Stimulated activated CD4-positive, alpha-beta T cell treated with anti-CD3 and anti-CD28 coated beads, Interleukin-2, amount 100 ng/mL, for 48 hours (primary cell): ENCODE results near the gene VDAC1.
"Not testable (repeated sequence)": the region's sequence is repeated elsewhere in the genome, so short reads cannot be mapped to it uniquely, and the experiment has no call there.

Source experiments
- DNase-seq, 2 donors: peaks; one replicate each; pipeline ENCODE4 v3.0.0-alpha.2; 2020

Gene VDAC1

DNA sequence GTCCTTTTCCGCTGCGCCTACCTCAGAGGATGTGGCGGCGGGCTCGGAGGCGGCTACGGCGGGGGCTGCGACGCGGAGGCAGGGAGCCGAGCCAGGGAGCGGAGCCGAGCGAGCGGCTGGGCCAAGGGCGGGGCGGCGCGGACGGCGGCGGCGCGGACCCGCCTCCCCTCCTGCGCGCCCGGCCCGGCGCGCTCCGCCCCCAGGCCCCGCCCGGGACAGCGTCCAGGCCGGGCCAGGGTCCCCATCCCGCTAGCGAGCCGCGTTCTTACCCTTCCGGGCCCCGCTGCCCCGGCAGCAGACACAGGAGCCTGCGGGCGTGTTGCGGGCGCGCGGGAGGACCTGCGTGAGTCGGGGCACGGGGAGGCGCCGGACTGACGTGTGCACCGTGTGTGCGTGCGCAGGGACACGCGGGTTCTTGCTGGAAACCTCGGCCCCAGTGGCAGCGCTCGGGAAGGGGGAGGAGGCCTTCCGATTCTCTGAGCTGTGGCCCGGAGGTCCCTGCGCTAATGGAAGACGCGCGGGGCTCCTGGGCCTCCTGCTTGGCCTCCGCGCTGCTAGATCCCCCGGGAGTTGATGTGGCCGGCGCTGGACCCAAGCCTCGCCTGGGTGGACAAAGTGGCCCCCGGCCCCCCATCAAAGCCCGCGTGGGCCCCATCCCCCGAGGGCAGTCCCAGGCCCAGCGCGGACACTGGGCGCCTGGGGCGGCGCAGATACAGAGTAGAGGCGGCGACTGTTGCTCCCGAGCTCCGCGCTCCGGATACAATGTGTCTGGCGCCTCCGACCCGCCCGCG is at the start of gene VDAC1:
Gene VDAC1, minus strand, starts transcription at position 350 of the 791 bp plus-strand sequence. CDS start 11,963 bp downstream, outside the sequence.
- DNase-seq, result peak; percentile 69 to 71

- no peak for DNase-seq
Observed at GRCh38 chr5:134053840-134054338, 49.1 kb upstream of the VDAC1 start.

DNA sequence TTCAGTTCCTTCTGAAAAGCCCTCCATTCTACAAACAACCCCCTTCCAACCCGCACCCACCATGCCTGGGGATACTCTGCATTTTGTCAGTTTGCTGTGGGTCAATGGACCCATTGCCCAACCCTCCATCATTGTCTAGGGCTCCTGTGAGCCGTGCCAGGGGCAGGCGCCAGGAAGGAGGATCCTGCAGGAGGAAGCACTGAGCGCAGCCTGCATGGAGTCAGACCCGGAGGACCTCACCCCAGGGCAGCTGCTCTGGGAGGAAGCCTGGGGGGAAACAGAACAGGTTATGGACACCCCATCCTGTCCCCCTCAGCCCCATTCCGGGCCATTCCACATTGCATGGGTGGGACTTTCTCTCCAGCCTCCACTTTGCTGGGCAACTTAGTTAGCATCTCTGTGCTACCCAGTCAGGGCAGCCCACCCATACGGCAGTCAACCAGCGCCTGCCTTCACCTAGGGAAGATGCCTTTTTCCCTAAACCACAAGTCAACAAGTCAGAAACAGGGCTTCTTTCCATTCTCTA is 48.6 kb upstream of the VDAC1 start:
- DNase-seq, result no peak

DNA sequence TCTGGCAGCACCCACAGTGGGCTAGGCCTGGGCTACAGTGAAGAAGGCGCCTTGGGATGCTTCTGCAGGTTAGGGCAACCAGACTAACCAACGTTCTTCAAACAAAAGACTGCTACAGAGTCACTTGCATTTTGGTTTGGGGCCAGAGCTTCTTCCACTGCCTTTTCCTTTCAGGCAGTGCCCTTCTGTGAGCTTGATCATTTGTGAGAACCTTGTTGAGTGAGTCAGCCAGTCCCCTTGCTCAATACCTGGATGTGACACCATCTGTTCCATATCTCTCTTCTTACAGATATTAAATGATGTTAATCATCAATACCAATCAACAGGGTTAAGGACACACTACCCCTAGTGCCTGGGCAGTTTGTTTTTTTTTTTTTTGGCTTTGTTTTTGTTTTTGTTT is 46.5 kb upstream of the VDAC1 start:
- DNase-seq, result no peak

GRCh38 chr5:134048864-134049263 is 44.1 kb upstream of the VDAC1 start:
- no peak for DNase-seq

DNA sequence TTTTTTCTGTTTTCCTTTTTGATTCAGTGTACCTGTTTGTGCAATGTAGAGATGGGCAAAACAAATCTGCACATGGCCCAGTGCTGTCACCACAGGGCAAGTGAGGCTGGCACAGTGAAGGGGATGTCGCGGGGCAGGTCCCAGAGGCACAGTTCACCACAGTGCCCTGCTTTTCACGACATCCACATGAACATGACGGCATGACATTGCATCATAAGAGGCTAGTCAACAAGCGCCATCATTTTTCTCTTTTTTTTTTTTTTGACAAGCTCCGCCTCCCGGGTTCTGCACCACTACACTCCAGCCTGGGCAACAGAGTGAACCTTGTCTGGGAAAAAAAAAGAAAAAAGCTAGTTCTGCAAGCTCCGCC is 42.9 kb upstream of the VDAC1 start:
- DNase-seq, result no peak

DNA sequence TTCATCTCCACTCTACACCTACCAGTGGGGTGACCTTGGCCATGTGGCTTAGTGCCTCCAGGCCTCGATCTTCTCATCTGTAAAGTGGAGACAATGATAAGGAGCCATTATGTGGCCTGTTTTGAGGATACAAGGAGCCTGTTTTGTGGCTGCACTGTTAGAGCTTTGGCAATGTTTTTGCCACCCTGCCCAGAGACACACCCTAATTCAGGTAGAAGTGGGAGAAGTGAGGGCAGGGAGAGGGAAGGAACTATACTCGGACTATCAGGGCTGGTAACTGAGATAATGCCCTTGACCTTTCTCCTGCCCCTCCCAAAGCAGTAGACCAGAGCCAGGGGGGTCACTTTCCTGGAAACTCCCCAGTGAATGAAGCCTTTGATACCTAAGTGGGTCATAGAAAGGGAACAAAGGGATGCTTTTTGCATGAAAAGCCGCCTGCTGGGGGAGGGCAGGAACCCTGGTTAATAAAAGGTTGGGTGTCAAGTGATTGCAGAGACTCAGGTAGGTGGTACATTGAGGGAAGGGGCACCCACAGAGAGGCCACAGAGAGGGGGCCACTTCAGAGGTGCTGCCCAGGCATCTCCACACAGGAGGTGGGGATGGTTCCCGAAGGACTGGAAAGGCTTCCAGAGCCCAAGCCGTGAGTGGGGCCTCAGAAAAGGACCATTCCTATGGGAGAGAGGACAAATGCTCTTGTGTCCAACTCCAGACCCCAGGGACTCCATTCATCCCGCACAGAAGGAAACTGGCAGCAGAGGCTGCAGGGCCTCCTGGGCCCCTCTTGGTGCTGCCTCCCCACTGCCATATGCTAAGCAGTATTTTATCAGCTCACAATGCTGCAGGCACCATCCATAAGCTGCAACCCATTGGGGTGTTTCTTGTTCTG is 42.3 kb upstream of the VDAC1 start:
- DNase-seq, result no peak

- DNase-seq, result no peak
Observed at GRCh38 chr5:134046330-134046729, 41.6 kb upstream of the VDAC1 start.

- DNase-seq, result no peak
Observed at GRCh38 chr5:134043793-134044792, 39.3 kb upstream of the VDAC1 start.

DNA sequence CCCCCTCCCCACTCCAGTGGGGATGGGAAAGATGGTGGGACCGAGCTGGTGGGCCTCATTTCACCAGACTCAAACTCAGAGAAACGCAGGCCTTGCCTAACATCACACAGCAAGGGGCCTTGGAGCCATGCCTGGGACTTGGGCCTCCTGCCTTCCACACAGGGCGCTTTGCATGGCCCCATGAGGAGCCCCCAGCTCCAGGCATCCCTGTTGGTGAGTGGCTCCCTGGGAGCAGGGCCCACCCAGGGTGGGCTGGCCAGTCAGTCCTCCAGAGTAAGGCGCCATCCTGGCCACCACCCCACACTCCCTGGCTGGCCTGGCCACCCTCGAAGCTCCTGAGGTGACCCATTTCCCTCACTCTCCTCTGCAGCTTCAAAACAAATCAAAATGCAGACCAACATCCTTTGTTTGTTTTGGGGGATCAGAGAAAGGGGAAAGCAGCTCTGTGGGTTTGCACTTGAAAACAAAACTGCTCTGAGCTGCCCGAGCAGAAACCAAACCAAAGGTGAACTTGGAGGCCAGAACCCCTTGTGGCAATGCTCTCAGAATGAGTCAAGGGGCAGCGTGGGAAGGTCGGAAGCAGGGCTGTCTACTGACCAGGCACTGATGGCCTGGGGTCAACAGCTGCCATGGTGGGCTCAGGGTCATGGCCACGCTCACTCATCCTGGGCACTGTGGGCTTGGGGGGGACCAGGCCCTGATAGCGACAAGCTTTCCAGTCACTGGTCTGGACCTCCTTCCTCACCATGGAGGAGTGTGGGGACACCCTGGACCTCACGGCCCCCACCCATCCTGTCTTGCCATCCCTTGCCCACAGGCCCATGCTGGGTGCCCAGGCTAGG is 37.0 kb upstream of the VDAC1 start:
- DNase-seq, result no peak

DNA sequence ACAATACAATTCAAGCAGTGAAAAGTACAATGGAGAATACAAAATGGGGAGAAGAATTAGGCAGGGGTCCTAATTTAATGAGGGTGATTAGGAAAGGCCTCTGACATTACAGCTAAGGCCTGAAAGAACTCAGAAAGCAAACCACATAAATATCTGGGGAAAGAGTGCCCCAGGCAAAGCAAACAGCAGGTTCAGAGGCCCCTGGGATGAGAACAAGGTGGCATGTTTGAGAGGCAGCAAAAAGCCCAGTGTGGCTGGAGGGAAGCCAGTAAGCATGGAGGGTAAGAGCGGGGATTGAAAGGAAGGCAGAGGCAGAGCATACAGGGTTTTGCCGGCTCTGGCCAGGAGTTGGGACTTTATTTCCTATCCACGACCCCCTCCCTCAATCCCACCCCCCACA is 33.4 kb upstream of the VDAC1 start:
- no peak for DNase-seq

GRCh38 chr5:134037160-134037559 is 32.4 kb upstream of the VDAC1 start:
- DNase-seq, result no peak

DNA sequence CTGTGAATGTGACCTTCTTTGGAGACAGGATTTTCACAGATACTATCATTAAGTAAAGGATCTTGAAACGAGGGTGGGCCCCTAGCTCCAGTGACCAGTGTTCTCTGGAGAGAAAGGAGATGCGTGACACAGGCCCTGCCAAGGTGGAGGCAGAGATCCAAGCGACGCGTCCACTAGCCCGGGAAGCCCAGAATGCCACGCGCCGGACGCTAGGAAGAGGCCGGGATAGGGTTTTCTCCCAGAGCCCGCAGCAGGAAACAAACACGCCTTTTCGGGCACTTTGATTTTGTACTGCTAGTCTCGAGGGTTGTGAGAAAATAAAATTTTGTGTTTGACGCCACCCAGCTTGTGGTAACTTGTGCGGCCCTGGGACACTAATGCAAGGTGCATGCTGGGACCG is 29.6 kb upstream of the VDAC1 start:
- no peak for DNase-seq

DNA sequence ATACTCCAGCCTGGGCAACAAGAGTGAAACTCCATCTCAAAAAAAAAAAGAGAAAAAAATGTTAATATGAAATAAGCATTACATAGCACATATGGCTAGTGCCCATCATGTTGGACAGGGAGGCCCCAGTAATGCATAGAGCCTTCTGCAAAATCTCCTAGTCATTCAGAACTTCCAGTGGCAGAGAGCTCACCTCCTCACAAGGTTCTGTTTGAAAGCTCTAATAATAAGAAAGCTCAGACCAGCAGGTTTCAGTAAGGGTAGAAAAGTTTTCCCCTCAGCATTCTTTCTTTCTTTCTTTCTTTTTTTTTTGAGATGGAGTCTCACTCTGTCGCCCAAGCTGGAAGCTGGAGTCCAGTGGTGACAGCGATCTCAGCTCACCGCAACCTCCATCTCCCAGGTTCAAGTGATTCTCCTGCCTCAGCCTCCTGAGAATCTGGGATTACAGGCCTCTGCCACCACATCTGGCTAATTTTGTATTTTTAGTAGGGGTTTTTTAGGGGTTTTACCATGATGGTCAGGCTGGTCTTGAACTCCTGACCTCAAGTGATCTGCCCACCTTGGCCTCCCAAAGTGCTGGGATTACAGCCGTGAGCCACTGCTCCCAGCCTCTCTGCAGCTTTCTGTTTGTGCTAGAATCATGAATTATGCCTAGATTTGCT is 25.7 kb upstream of the VDAC1 start:
- not testable (repeated sequence) for DNase-seq

DNA sequence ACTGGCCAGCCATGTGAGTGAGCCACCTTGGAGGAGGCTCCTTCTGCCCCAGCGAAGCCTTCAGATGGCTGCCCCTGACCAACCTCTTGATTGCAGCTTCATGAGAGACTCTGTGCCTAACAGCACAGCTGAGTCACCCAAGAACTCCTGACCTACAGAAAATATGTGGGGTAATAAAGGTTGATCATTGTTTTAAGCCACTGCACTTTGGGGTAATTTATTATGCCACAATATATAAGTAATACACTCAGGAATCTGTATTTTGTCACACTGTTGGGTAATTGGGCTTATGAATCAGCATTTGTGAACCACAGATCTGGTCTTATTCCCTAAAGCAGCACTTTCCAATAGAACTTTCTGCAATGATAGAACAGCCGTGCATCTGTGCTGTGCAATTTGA is 24.4 kb upstream of the VDAC1 start:
- DNase-seq, result no peak

GRCh38 chr5:134028496-134028895 is 23.7 kb upstream of the VDAC1 start:
- DNase-seq, result no peak

GRCh38 chr5:134027288-134027615 is 22.5 kb upstream of the VDAC1 start:
- no peak for DNase-seq

DNA sequence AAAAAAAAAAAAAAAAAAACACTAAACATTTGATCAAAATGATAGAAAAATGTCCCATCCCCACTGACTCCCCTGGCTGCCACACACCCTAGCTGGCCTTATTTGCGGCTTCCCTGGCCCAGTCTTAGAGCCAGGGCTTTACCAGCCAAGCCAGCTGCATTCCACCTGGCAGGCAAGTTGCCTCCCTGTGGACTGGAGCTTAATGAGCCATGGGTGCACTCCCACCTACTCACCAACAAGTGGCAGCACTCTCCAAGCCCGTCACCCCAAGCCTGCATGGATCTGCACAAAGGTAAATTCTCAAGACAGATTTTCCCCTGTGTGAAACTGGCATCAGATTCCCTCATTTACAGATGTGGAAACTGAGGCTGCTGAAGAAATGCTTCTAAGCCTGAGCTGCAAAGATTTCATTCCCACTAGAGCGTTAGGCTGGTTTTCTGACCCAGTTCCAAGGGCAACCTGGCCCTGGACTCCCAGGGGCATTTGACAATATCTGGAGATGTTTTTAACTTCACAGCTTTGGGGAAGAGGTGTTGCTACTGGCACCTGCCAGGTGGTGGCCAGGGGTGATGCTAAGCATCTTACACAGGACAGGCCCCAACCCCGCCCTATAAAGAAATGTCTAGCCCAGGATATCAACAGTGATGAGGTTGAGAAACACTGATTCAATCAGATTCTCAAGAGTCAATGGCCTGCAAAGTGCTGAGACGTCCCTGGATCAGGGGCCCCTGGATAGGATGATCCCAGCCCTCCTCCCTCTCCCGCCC is 21.9 kb upstream of the VDAC1 start:
- peak in 1 of 2 donors; percentile 44 for DNase-seq

DNA sequence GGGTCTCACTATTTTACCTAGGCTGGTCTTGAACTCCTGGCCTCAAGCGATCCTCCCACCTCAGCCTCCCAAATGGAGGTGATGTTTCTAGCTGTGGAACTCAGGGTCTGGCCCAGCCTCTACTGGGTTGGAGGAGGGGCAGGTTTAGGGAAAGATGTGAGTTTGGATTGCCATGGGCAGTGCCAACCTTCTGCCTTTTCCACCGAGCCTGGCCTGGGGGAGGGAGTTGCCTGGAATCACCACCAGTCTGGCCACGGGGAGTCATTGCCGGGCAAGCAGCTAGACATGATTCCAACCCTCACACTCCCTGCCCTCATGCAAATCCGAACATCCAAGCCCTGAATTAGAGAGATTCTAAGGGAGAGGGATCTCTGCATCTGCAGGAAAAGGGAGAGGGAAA is 21.0 kb upstream of the VDAC1 start:
- no peak for DNase-seq

- DNase-seq, result no peak
Observed at GRCh38 chr5:134024811-134025210, 20.0 kb upstream of the VDAC1 start.
